HEK293 (cell line): ENCODE results near the gene OBSL1.

Experiments
- CTCF ChIA-PET: fragments of 350-600 bp; formaldehyde crosslinking; extraction: SDS; loops from one replicate; lab custom pipeline; 2021; ENCODE audit warnings: antibody characterized with exemption; lab: Yijun Ruan, JAX
- POLR2A ChIA-PET: fragments of 300-600 bp; formaldehyde crosslinking; extraction: SDS; loops from one replicate; lab custom pipeline; 2020; ENCODE audit warnings: antibody characterized with exemption, inconsistent platforms; lab: Yijun Ruan, JAX
- H3K27ac ChIP-seq: fragments of 200-500 bp; sonication (Bioruptor generic); 2 replicates; pipeline ENCODE4 v1.5.1; 2014; ENCODE audit warnings: low read depth, low read length, control low read depth, inconsistent platforms; ENCODE audit errors: extremely low read depth
- H3K36me3 ChIP-seq, 2 experiments: fragments of 200-500 bp in 1 of 2; sonication (Bioruptor generic) in 1 of 2; 1 replicate in 1 of 2; 2 replicates in 1 of 2; pipeline ENCODE4 v1.5.1; 2014 to 2017; ENCODE audit warnings: inconsistent platforms in 2 of 2, low read length in 2 of 2; ENCODE audit not compliant: control insufficient read depth in 2 of 2, insufficient read depth in 1 of 2
- H3K4me1 ChIP-seq: fragments of 200-500 bp; sonication (Bioruptor generic); 2 replicates; pipeline ENCODE4 v1.5.1; 2014; ENCODE audit warnings: mild to moderate bottlenecking, low read length, inconsistent platforms; ENCODE audit not compliant: control insufficient read depth, insufficient read depth
- H3K4me3 ChIP-seq: 2 replicates; pipeline ENCODE4 v1.5.1; 2011; ENCODE audit warnings: low read depth, mild to moderate bottlenecking, control low read depth, low read length, moderate library complexity
- H3K9me3 ChIP-seq: fragments of 200-500 bp; sonication (Bioruptor generic); 2 replicates; pipeline ENCODE4 v1.5.1; 2014; ENCODE audit warnings: low read depth, low read length, inconsistent platforms; ENCODE audit not compliant: control insufficient read depth, insufficient read depth
- GLIS2 ChIP-seq: fragments of 450-650 bp; formaldehyde crosslinking; IDR thresholded peaks from 2 replicates; pipeline ENCODE4 v1.5.1; 2016; ENCODE audit warnings: missing biosample characterization, missing genetic modification characterization
- HOXA7 ChIP-seq: sonication (generic); formaldehyde crosslinking; IDR thresholded peaks from 2 replicates; pipeline ENCODE4 v1.8.1; 2022; ENCODE audit warnings: missing genetic modification reagents, borderline replicate concordance
- IKZF3 ChIP-seq: fragments of 450-650 bp; IDR thresholded peaks from 2 replicates; pipeline ENCODE4 v1.5.0; 2018; ENCODE audit warnings: missing biosample characterization, mild to moderate bottlenecking, missing genetic modification characterization, moderate library complexity
- PATZ1 ChIP-seq: fragments of 450-650 bp; formaldehyde crosslinking; IDR thresholded peaks from 2 replicates; pipeline ENCODE4 v1.5.1; 2016; ENCODE audit warnings: missing biosample characterization, missing genetic modification characterization
- SALL2 ChIP-seq: fragments of 450-650 bp; formaldehyde crosslinking; IDR thresholded peaks from 2 replicates; pipeline ENCODE4 v1.5.0; 2017; ENCODE audit warnings: missing biosample characterization, mild to moderate bottlenecking, missing genetic modification characterization, borderline replicate concordance
- ZBTB17 ChIP-seq: fragments of 450-650 bp; formaldehyde crosslinking; IDR thresholded peaks from 2 replicates; pipeline ENCODE4 v1.5.1; 2016; ENCODE audit warnings: missing biosample characterization, missing genetic modification characterization
- ZBTB26 ChIP-seq: fragments of 450-650 bp; formaldehyde crosslinking; optimal IDR thresholded peaks from 2 replicates; pipeline ENCODE3; 2016; ENCODE audit warnings: missing biosample characterization, mild to moderate bottlenecking, missing genetic modification characterization
- ZBTB48 ChIP-seq: fragments of 450-650 bp; formaldehyde crosslinking; IDR thresholded peaks from 2 replicates; pipeline ENCODE4 v1.5.1; 2016; ENCODE audit warnings: missing biosample characterization, missing genetic modification characterization
- ZIC2 ChIP-seq: fragments of 450-650 bp; formaldehyde crosslinking; IDR thresholded peaks from 2 replicates; pipeline ENCODE4 v1.5.1; 2016; ENCODE audit warnings: missing biosample characterization, missing genetic modification characterization
- ZNF10 ChIP-seq: fragments of 450-650 bp; formaldehyde crosslinking; IDR thresholded peaks from 2 replicates; pipeline ENCODE4 v1.5.1; 2017; ENCODE audit warnings: missing biosample characterization, missing genetic modification characterization
- ZNF112 ChIP-seq: fragments of 450-650 bp; formaldehyde crosslinking; IDR thresholded peaks from 2 replicates; pipeline ENCODE4 v1.5.0; 2017; ENCODE audit warnings: missing biosample characterization, missing genetic modification characterization
- ZNF121 ChIP-seq: fragments of 450-650 bp; formaldehyde crosslinking; IDR thresholded peaks from 2 replicates; pipeline ENCODE4 v1.5.1; 2016; ENCODE audit warnings: missing biosample characterization, missing genetic modification characterization
- ZNF140 ChIP-seq: fragments of 450-650 bp; formaldehyde crosslinking; IDR thresholded peaks from 2 replicates; pipeline ENCODE4 v1.5.1; 2016; ENCODE audit warnings: missing biosample characterization, missing genetic modification characterization
- ZNF146 ChIP-seq: fragments of 450-650 bp; formaldehyde crosslinking; IDR thresholded peaks from 2 replicates; pipeline ENCODE4 v1.5.1; 2016; ENCODE audit warnings: missing biosample characterization, missing genetic modification characterization
- ZNF169 ChIP-seq: fragments of 450-650 bp; formaldehyde crosslinking; IDR thresholded peaks from 2 replicates; pipeline ENCODE4 v1.5.1; 2016; ENCODE audit warnings: missing biosample characterization, missing genetic modification characterization
- ZNF184 ChIP-seq: fragments of 450-650 bp; IDR thresholded peaks from 2 replicates; pipeline ENCODE4 v1.5.1; 2018; ENCODE audit warnings: missing biosample characterization, mild to moderate bottlenecking, missing genetic modification characterization
- ZNF292 ChIP-seq: fragments of 450-650 bp; formaldehyde crosslinking; IDR thresholded peaks from 2 replicates; pipeline ENCODE4 v1.5.1; 2016; ENCODE audit warnings: low read depth, missing biosample characterization, missing genetic modification characterization, borderline replicate concordance
- ZNF362 ChIP-seq: fragments of 450-650 bp; formaldehyde crosslinking; IDR thresholded peaks from 2 replicates; pipeline ENCODE4 v1.5.1; 2016; ENCODE audit warnings: missing biosample characterization, missing genetic modification characterization
- ZNF37A ChIP-seq: fragments of 450-650 bp; IDR thresholded peaks from 2 replicates; pipeline ENCODE4 v1.5.1; 2018; ENCODE audit warnings: missing biosample characterization, missing genetic modification characterization
- ZNF423 ChIP-seq: fragments of 450-650 bp; formaldehyde crosslinking; IDR thresholded peaks from 2 replicates; pipeline ENCODE4 v1.5.1; 2016; ENCODE audit warnings: missing biosample characterization, missing genetic modification characterization
- ZNF513 ChIP-seq: fragments of 450-650 bp; IDR thresholded peaks from 2 replicates; pipeline ENCODE4 v1.5.1; 2018; ENCODE audit warnings: missing biosample characterization, missing genetic modification characterization
- ZNF530 ChIP-seq: fragments of 450-650 bp; formaldehyde crosslinking; IDR thresholded peaks from 2 replicates; pipeline ENCODE4 v1.5.1; 2016; ENCODE audit warnings: low read depth, missing biosample characterization, missing genetic modification characterization
- ZNF558 ChIP-seq: fragments of 450-650 bp; formaldehyde crosslinking; IDR thresholded peaks from 2 replicates; pipeline ENCODE4 v1.5.1; 2016; ENCODE audit warnings: missing biosample characterization, missing genetic modification characterization
- ZNF571 ChIP-seq: fragments of 450-650 bp; formaldehyde crosslinking; IDR thresholded peaks from 2 replicates; pipeline ENCODE4 v1.5.0; 2017; ENCODE audit warnings: missing biosample characterization, missing genetic modification characterization
- ZNF596 ChIP-seq: fragments of 450-650 bp; IDR thresholded peaks from 2 replicates; pipeline ENCODE4 v1.5.0; 2018; ENCODE audit warnings: missing biosample characterization, mild to moderate bottlenecking, missing genetic modification characterization, moderate library complexity
- ZNF600 ChIP-seq: fragments of 450-650 bp; formaldehyde crosslinking; IDR thresholded peaks from 2 replicates; pipeline ENCODE4 v1.5.1; 2016; ENCODE audit warnings: missing biosample characterization, missing genetic modification characterization
- ZNF664 ChIP-seq: fragments of 450-650 bp; formaldehyde crosslinking; IDR thresholded peaks from 2 replicates; pipeline ENCODE4 v1.5.1; 2016; ENCODE audit warnings: missing biosample characterization, missing genetic modification characterization
- ZNF76 ChIP-seq: fragments of 450-650 bp; formaldehyde crosslinking; IDR thresholded peaks from 2 replicates; pipeline ENCODE4; 2016; ENCODE audit warnings: low read depth, missing biosample characterization, missing genetic modification characterization, borderline replicate concordance
- ZNF776 ChIP-seq: fragments of 450-650 bp; formaldehyde crosslinking; IDR thresholded peaks from 2 replicates; pipeline ENCODE4 v1.5.0; 2017; ENCODE audit warnings: missing biosample characterization, missing genetic modification characterization, borderline replicate concordance
- ZNF792 ChIP-seq: fragments of 450-650 bp; formaldehyde crosslinking; IDR thresholded peaks from 2 replicates; pipeline ENCODE4 v1.5.1; 2016; ENCODE audit warnings: missing biosample characterization, missing genetic modification characterization
- ZXDB ChIP-seq: fragments of 450-650 bp; formaldehyde crosslinking; IDR thresholded peaks from 2 replicates; pipeline ENCODE4 v1.5.1; 2016; ENCODE audit warnings: missing biosample characterization, missing genetic modification characterization

Gene OBSL1

GRCh38 chr2:219514836-219515235 lies 56.5 kb downstream of the OBSL1 start:
- POLR2A ChIA-PET: interaction anchor here (2.4 kb wide), 1 partner anchor 16 kb away, joined by 8 read pairs; the partner anchor contains the start of gene GMPPA

GRCh38 chr2:219514196-219514761 lies 57.1 kb downstream of the OBSL1 start, which contains the start of gene ASIC4:
Gene ASIC4, plus strand, starts transcription at chr2:219514482. Its CDS starts 243 bp downstream, at chr2:219514725.
- ChIA-PET CTCF (interaction anchor here (0.6 to 9.5 kb wide), 6 partner anchors 13 to 139 kb away, joined by 3 to 150 read pairs (median 4); partner anchors contain the start of gene GMPPA), POLR2A (interaction anchor here (2.4 kb wide), 1 partner anchor 16 kb away, joined by 8 read pairs; the partner anchor contains the start of gene GMPPA)
- H3K27ac ChIP-seq: no peak within 1 kb of the TSS
- TF ChIP-seq ZNF423 (tag by site-specific recombination): 0 out of 2 replicates have a peak, but pooled peaks have one; percentile 14
- peak; percentile 44; the same call in 1 of the 2 replicates for TF ChIP-seq ZNF596 (tag by site-specific recombination)
- 0 out of 2 replicates have a peak, but pooled peaks have one; percentile 44 for TF ChIP-seq ZBTB48 (tag by site-specific recombination)
- peak; percentile 39 for TF ChIP-seq PATZ1 (tag by site-specific recombination)
- TF ChIP-seq ZBTB17 (tag by site-specific recombination): peak; percentile 63; the same call in 1 of the 2 replicates
- TF ChIP-seq ZNF112 (tag by site-specific recombination): no peak
- TF ChIP-seq ZXDB: peak; percentile 67
- no peak for TF ChIP-seq HOXA7
- TF ChIP-seq ZNF600: peak; percentile 66
- TF ChIP-seq GLIS2 (tag by site-specific recombination): 0 out of 2 replicates have a peak, but pooled peaks have one; percentile 17
- peak; percentile 42 for TF ChIP-seq ZBTB26 (tag by site-specific recombination)
- TF ChIP-seq ZNF10: no peak
- peak; percentile 96 for TF ChIP-seq ZIC2 (tag by site-specific recombination)
- TF ChIP-seq ZNF513 (tag by site-specific recombination): no peak
- TF ChIP-seq ZNF664: no peak

More at GRCh38 chr2:219514836-219515235, 56.5 kb downstream of the OBSL1 start:
- Histone ChIP-seq H3K4me1 (no peaks in the 10 kb centered on the region), H3K36me3 (no peaks in the 10 kb centered on the region), H3K27ac (no peak overlapping the region), H3K9me3 (no peaks in the 10 kb centered on the region), H3K4me3 (no peak overlapping the region)
- TF ChIP-seq SALL2 (tag by site-specific recombination): no peak
- no peak for TF ChIP-seq ZNF121 (tag by site-specific recombination)
- TF ChIP-seq ZNF423 (tag by site-specific recombination): no peak
- no peak for TF ChIP-seq IKZF3 (tag by site-specific recombination)
- no peak for TF ChIP-seq ZNF571 (tag by site-specific recombination)
- no peak for TF ChIP-seq ZNF146
- no peak for TF ChIP-seq ZNF140 (tag by site-specific recombination)
- no peak for TF ChIP-seq ZNF76
- no peak for TF ChIP-seq ZNF792 (tag by site-specific recombination)
- no peak for TF ChIP-seq ZNF558 (tag by site-specific recombination)
- TF ChIP-seq PATZ1 (tag by site-specific recombination): no peak
- TF ChIP-seq ZNF530: no peak
- no peak for TF ChIP-seq ZNF776 (tag by site-specific recombination)
- no peak for TF ChIP-seq ZNF184 (tag by site-specific recombination)
- TF ChIP-seq ZBTB17 (tag by site-specific recombination): no peak
- TF ChIP-seq ZNF169 (tag by site-specific recombination): no peak
- no peak for TF ChIP-seq ZNF292
- TF ChIP-seq ZNF362 (tag by site-specific recombination): no peak
- TF ChIP-seq ZNF37A (tag by site-specific recombination): no peak
- CTCF ChIA-PET: interaction anchor here (8.6 to 9.5 kb wide), 2 partner anchors 12 to 17 kb away, joined by 137 to 150 read pairs; partner anchors contain the start of gene GMPPA

More at GRCh38 chr2:219514196-219514761, 57.1 kb downstream of the OBSL1 start, which contains the start of gene ASIC4:
- Histone ChIP-seq H3K36me3 (no peaks in the 10 kb centered on the region), H3K4me1 (no peaks in the 10 kb centered on the region), H3K4me3 (no peak within 1 kb of the TSS), H3K9me3 (no peaks in the 10 kb centered on the region)
